K562 (cell line): ENCODE data around the gene BIK. TPM values are rescaled to one million over a fixed set of nuclear protein-coding genes. Genes with fewer than 3 reads are reported as not detected.

Experiments
- ATAC-seq: fragments of 200-7000 bp; cut with Tn5 transposase; 3 replicates; pipeline ENCODE4 v1.9.1; 2020; ENCODE audit warnings: moderate library complexity
- BruUV-seq: library from RNA; stranded (reverse); fragments of 400-500 nt; replicated peaks from 2 replicates; lab custom pipeline; 2021; lab: Mats Ljungman, UMichigan
- CTCF ChIA-PET: fragments of 300-600 bp; formaldehyde crosslinking; extraction: SDS; loops from one replicate; lab custom pipeline; 2021; ENCODE audit warnings: low intra/inter-chr PET ratio; lab: Yijun Ruan, JAX
- POLR2A ChIA-PET: fragments of 300-600, 350-650 bp; sonication (Branson Sonifier 250); formaldehyde crosslinking; extraction: SDS; loops from one replicate; lab custom pipeline; 2021; ENCODE audit warnings: antibody characterized with exemption, inconsistent platforms; lab: Yijun Ruan, JAX
- DNase-seq, 4 experiments: peaks; one replicate each; pipeline versions ENCODE4 v3.0.0 to v3.0.0-alpha.2; 2011 to 2018; ENCODE audit warnings: low spot score in 3 of 4, mixed read lengths in 3 of 4; ENCODE audit errors: extremely low read depth in 1 of 4
- FAIRE-seq: peaks from 2 replicates; lab custom pipeline; 2011; peaks lifted over from hg19 to GRCh38; lab: Jason Lieb, UNC
- H2AFZ ChIP-seq: 2 replicates; pipeline ENCODE4 v1.6.0; 2011; ENCODE audit warnings: low read depth, low read length, control low read depth, inconsistent platforms
- H3K27ac ChIP-seq: fragments of 200-600 bp; 3 replicates; pipeline ENCODE4 v1.8.0; 2011; ENCODE audit warnings: low read depth, mild to moderate bottlenecking, control low read depth, inconsistent platforms, low read length, moderate library complexity, mixed read lengths; ENCODE audit errors: extremely low read depth
- H3K27me3 ChIP-seq, 2 experiments: fragments of 300-600 bp in 1 of 2; 2 replicates in 1 of 2; 3 replicates in 1 of 2; pipeline versions ENCODE4 v1.6.0 to v1.8.0; 2011; ENCODE audit warnings: inconsistent platforms in 2 of 2, low read length in 2 of 2, mild to moderate bottlenecking in 1 of 2, mixed read lengths in 1 of 2, moderate library complexity in 1 of 2; ENCODE audit not compliant: control insufficient read depth in 2 of 2, insufficient read depth in 2 of 2
- H3K36me3 ChIP-seq: fragments of 300-600 bp; 3 replicates; pipeline ENCODE4 v1.8.0; 2011; ENCODE audit warnings: mild to moderate bottlenecking, low read length, inconsistent platforms; ENCODE audit not compliant: control insufficient read depth, insufficient read depth
- H3K4me1 ChIP-seq, 2 experiments: fragments of 200-600 bp in 1 of 2; replicated peaks in 1 of 2; 2 replicates in 1 of 2; 3 replicates in 1 of 2; pipeline versions ENCODE4 v1.5.1 to v1.8.0; 2011; ENCODE audit warnings: inconsistent platforms in 2 of 2, low read length in 2 of 2, mild to moderate bottlenecking in 1 of 2, mixed read lengths in 1 of 2, moderate library complexity in 1 of 2; ENCODE audit not compliant: control insufficient read depth in 2 of 2, insufficient read depth in 2 of 2
- H3K4me2 ChIP-seq: 2 replicates; pipeline ENCODE4 v1.6.1; 2011; ENCODE audit warnings: low read length, control low read depth, inconsistent platforms, mixed read lengths; ENCODE audit not compliant: insufficient read depth
- H3K4me3 ChIP-seq: fragments of 200-600 bp; sonication (generic), shearing (Covaris generic); 2 replicates; pipeline ENCODE4 v1.5.1; 2016; ENCODE audit warnings: control low read depth, inconsistent platforms
- H3K79me2 ChIP-seq: fragments of 200-600 bp; 3 replicates; pipeline ENCODE4 v1.8.0; 2011; ENCODE audit warnings: low read length, inconsistent platforms; ENCODE audit not compliant: control insufficient read depth, insufficient read depth
- H3K9ac ChIP-seq, 2 experiments: 2 replicates each; pipeline versions ENCODE4 v1.6.0 to v1.6.1; 2011; ENCODE audit warnings: low read depth in 2 of 2, low read length in 2 of 2, control low read depth in 1 of 2, inconsistent platforms in 1 of 2, mild to moderate bottlenecking in 1 of 2, mixed read lengths in 1 of 2; ENCODE audit not compliant: insufficient read depth in 1 of 2
- H3K9me1 ChIP-seq: one replicate; pipeline ENCODE4 v1.6.0; 2011; ENCODE audit warnings: inconsistent platforms, mild to moderate bottlenecking, low read length, moderate library complexity; ENCODE audit not compliant: control insufficient read depth, insufficient read depth
- H3K9me3 ChIP-seq: replicated peaks from 2 replicates; pipeline ENCODE4 v1.5.1; 2011; ENCODE audit warnings: low read depth, low read length, inconsistent platforms; ENCODE audit not compliant: control insufficient read depth, insufficient read depth
- H4K20me1 ChIP-seq: replicated peaks from 2 replicates; pipeline ENCODE4 v1.6.1; 2011; ENCODE audit warnings: low read length, inconsistent platforms, mixed read lengths; ENCODE audit not compliant: control insufficient read depth, insufficient read depth
- CTCF ChIP-seq, 3 experiments: IDR thresholded peaks in 2 of 3; conservative IDR thresholded peaks in 1 of 3; 2 replicates each; pipeline ENCODE4 v1.5.1; 2011 to 2012; ENCODE audit warnings: low read length in 3 of 3, mild to moderate bottlenecking in 3 of 3, control low read depth in 2 of 3, improper control_type of control experiment in 1 of 3, inconsistent platforms in 1 of 3, low read depth in 1 of 3, mixed read lengths in 1 of 3, moderate library complexity in 1 of 3; ENCODE audit not compliant: insufficient read depth in 2 of 3
- MYC ChIP-seq, 2 experiments: fragments of 250-450 bp in 1 of 2; sonication (Bioruptor Pico) in 1 of 2; IDR thresholded peaks; 2 replicates each; pipeline versions ENCODE4 v1.5.1 to v1.6.1; 2012 to 2021; ENCODE audit warnings: low read depth in 2 of 2, borderline replicate concordance in 1 of 2, improper control_type of control experiment in 1 of 2, low read length in 1 of 2, mild to moderate bottlenecking in 1 of 2, moderate library complexity in 1 of 2
- RAD21 ChIP-seq, 2 experiments: fragments of 250-450 bp in 1 of 2; fragments of 450-650 bp in 1 of 2; sonication (Bioruptor Pico) in 1 of 2; formaldehyde crosslinking in 1 of 2; IDR thresholded peaks in 1 of 2; conservative IDR thresholded peaks in 1 of 2; 2 replicates each; pipeline versions ENCODE4 v1.4.0 to v1.8.0; 2020 to 2022; ENCODE audit warnings: mild to moderate bottlenecking in 2 of 2, moderate library complexity in 1 of 2
- RFX1 ChIP-seq: fragments of 450-650 bp; IDR thresholded peaks from 2 replicates; pipeline ENCODE4 v1.6.1; 2016; ENCODE audit warnings: mild to moderate bottlenecking, moderate library complexity
- SAP30 ChIP-seq: fragments of 200-600 bp; sonication (generic); IDR thresholded peaks from 2 replicates; pipeline ENCODE4 v1.6.1; 2012; ENCODE audit warnings: borderline replicate concordance, low read depth, mild to moderate bottlenecking, moderate library complexity, low read length, control low read depth, inconsistent platforms; ENCODE audit not compliant: insufficient read depth, poor library complexity, severe bottlenecking
- SMC3 ChIP-seq: conservative IDR thresholded peaks from 2 replicates; pipeline ENCODE4 v1.6.1; 2011; ENCODE audit warnings: low read depth, low read length, improper control_type of control experiment; ENCODE audit not compliant: insufficient read depth
- WGBS: fragments of 100-300 bp; shearing (Covaris generic); methylation state at CpG from one replicate; pipeline ENCODE4 v1.1.6; 2016; ENCODE audit warnings: low coverage, mixed read lengths; ENCODE audit not compliant: insufficient coverage; ENCODE audit errors: missing lambda C conversion rate; 5-methylcytosine and 5-hydroxymethylcytosine counted together
- in situ Hi-C: fragments of 300-500 bp; cut with MboI; formaldehyde crosslinking; loops from 4 replicates; pipeline ENCODE4 v1.15.0; 2018; ENCODE audit warnings: inconsistent platforms, mixed read lengths
- intact Hi-C: fragments of 100-400 bp; cut with micrococcal nuclease; formaldehyde crosslinking; loops from 2 replicates; pipeline ENCODE4 v1.14.2; 2022
- polyA plus RNA-seq, 8 experiments: library from polyadenylated mRNA; depleted of rRNA in 4 of 8; stranded (reverse) in 5 of 8; unstranded in 3 of 8; fragments of >200 nt; fragmentation: Nextera tagmentation in 2 of 8; fragmentation: Illumina TruSeq in 1 of 8; extraction: Ambion mirVana in 2 of 8; extraction: Trizol in 1 of 8; gene quantifications; 2 replicates each; pipeline versions ENCODE4 v1.2.1 to v1.2.3, GENCODE V29; 2011 to 2014; ENCODE audit warnings: inconsistent platforms in 1 of 8, missing spikeins in 1 of 8
- total RNA-seq, 7 experiments: library from RNA; depleted of rRNA in 6 of 7; stranded (reverse); fragments of >200 nt in 6 of 7; fragmentation: Illumina TruSeq in 2 of 7; extraction: Trizol in 2 of 7; gene quantifications; 2 replicates each; pipeline versions ENCODE4 v1.2.1 to v1.2.3, GENCODE V29; 2011 to 2021; ENCODE audit warnings: low replicate concordance in 1 of 7
- TF ChIP-seq, protein P1 (sequence below): IDR thresholded peaks from 2 replicates; pipeline ENCODE4 v1.6.1; 2011; ENCODE audit warnings: borderline replicate concordance, low read depth, mild to moderate bottlenecking, moderate library complexity, low read length; ENCODE audit not compliant: insufficient read depth, poor library complexity, severe bottlenecking

Gene BIK
- total and polyA plus RNA-seq, 9 of the 15 experiments (the other 6 are each of a cell fraction or from before 2014, with no cell fraction given), result 0.08 to 0.23 (median 0.18) TPM; not detected in 4

GRCh38 chr22:43136255-43136654 is 25.7 kb downstream of the BIK start:
- in situ Hi-C loops, result no loop called here
- POLR2A ChIA-PET, result no interaction called here

More at GRCh38 chr22:43136255-43136654, 25.7 kb downstream of the BIK start:
- no peak overlapping the region for H3K4me3 ChIP-seq
- TF ChIP-seq MYC (IDR thresholded peaks at IDR 0.05; ENCODE audit: low read depth, low read length), result no peak
- TF ChIP-seq MYC (CRISPR knock-in tag; IDR thresholded peaks at IDR 0.05; ENCODE audit: borderline replicate concordance, low read depth), result no peak
- TF ChIP-seq RAD21 (CRISPR knock-in tag; conservative IDR thresholded peaks at IDR 0.05 in 1 of 2, IDR thresholded peaks at IDR 0.05 in 1 of 2), result peak in 1 of 2 experiments; percentile 32; a peak in 2 of 4 replicates
- TF ChIP-seq RFX1, result no peak
- peak; percentile 30; the same call in 1 of the 2 replicates for TF ChIP-seq SMC3
- TF ChIP-seq, protein P1, sequence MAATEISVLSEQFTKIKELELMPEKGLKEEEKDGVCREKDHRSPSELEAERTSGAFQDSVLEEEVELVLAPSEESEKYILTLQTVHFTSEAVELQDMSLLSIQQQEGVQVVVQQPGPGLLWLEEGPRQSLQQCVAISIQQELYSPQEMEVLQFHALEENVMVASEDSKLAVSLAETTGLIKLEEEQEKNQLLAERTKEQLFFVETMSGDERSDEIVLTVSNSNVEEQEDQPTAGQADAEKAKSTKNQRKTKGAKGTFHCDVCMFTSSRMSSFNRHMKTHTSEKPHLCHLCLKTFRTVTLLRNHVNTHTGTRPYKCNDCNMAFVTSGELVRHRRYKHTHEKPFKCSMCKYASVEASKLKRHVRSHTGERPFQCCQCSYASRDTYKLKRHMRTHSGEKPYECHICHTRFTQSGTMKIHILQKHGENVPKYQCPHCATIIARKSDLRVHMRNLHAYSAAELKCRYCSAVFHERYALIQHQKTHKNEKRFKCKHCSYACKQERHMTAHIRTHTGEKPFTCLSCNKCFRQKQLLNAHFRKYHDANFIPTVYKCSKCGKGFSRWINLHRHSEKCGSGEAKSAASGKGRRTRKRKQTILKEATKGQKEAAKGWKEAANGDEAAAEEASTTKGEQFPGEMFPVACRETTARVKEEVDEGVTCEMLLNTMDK, result peak; percentile 36
- TF ChIP-seq CTCF (IDR thresholded peaks at IDR 0.05 in 2 of 3, conservative IDR thresholded peaks at IDR 0.05 in 1 of 3; ENCODE audit: insufficient read depth in 2 of 3, low read depth in 1 of 3, low read length in 3 of 3), result peak; percentile 55 to 65 (median 57)
- no peak for TF ChIP-seq SAP30
- TF ChIP-seq, all 486 proteins: peak for 4
- BruUV-seq, result no TSS peak
- Histone ChIP-seq H3K9ac (no peak overlapping the region), H3K4me2 (no peak overlapping the region), H3K79me2 (peaks cover 7% of the 10 kb centered on the region; the same call in 1 of the 3 replicates), H2AFZ (no peak overlapping the region), H3K27ac (no peak overlapping the region), H4K20me1 (no peaks in the 10 kb centered on the region), H3K4me1 (no peaks in the 10 kb centered on the region), H3K9me1 (no peaks in the 10 kb centered on the region), H3K36me3 (peaks cover 88% of the 10 kb centered on the region), H3K9me3 (no peaks in the 10 kb centered on the region), H3K27me3 (no peaks in the 10 kb centered on the region)
- DNase-seq, result peak; percentile 29 to 49 (median 39)
- CTCF ChIA-PET, result no interaction called here
- peak; percentile 78 for ATAC-seq
- no peak for FAIRE-seq
- 58% methylated on average over 6 of the region's 9 CpGs for WGBS
- intact Hi-C loops, result no loop called here
